Measurements from ENCODE around the gene MAD1L1. TPM values are rescaled to one million over a fixed set of nuclear protein-coding genes. Genes with fewer than 3 reads are reported as not detected.

The MAD1L1 gene
- total and polyA plus RNA-seq, 4 donors = 43.0 to 54.9 (median 49.9) TPM

- Histone ChIP-seq H3K27ac (ENCODE audit: low read depth in 1 of 2, low read length in 1 of 2) (no peak overlapping the region), H3K27me3 (ENCODE audit: control insufficient read depth in 3 of 3, insufficient read depth in 3 of 3, low read length in 2 of 3) (peaks cover 0 to 20% (median 0%) of the 10 kb centered on the region in 3 donors), H3K9me3 (ENCODE audit: control insufficient read depth in 4 of 4, insufficient read depth in 3 of 4, low read length in 3 of 4) (no peaks in the 10 kb centered on the region), H3K4me1 (ENCODE audit: control insufficient read depth in 5 of 5, insufficient read depth in 5 of 5, low read length in 5 of 5) (peaks cover 0 to 7% (median under 1%) of the 10 kb centered on the region in 5 donors), H3K4me3 (no peak overlapping the region), H3K36me3 (ENCODE audit: control insufficient read depth in 4 of 4, insufficient read depth in 4 of 4, low read length in 4 of 4) (peaks cover 0 to 7% (median under 1%) of the 10 kb centered on the region in 4 donors), H3K9ac (ENCODE audit: insufficient read depth in 1 of 2, low read length in 2 of 2) (no peak overlapping the region)
- no peak for DNase-seq
- ATAC-seq (ENCODE audit: insufficient read depth, low FRiP score) = no peak
- no peak for TF ChIP-seq CTCF (IDR thresholded peaks at IDR 0.05; ENCODE audit: control extremely low read depth, extremely low read depth)
- WGBS, 2 donors = 94 to 96% methylated on average over 24 of the region's 24 CpGs
Observed at GRCh38 chr7:2151801-2152612, 80.7 kb downstream of the MAD1L1 start.

GRCh38 chr7:2151237-2151636 lies 81.5 kb downstream of the MAD1L1 start:
- no peak for ATAC-seq (ENCODE audit: insufficient read depth, low FRiP score)
- Histone ChIP-seq H3K4me3 (no peak overlapping the region), H3K36me3 (ENCODE audit: control insufficient read depth in 4 of 4, insufficient read depth in 4 of 4, low read length in 4 of 4) (peaks cover 0 to 14% (median 3%) of the 10 kb centered on the region in 4 donors), H3K9me3 (ENCODE audit: control insufficient read depth in 4 of 4, insufficient read depth in 3 of 4, low read length in 3 of 4) (no peaks in the 10 kb centered on the region), H3K27ac (ENCODE audit: low read depth in 1 of 2, low read length in 1 of 2) (no peak overlapping the region), H3K27me3 (ENCODE audit: control insufficient read depth in 3 of 3, insufficient read depth in 3 of 3, low read length in 2 of 3) (peaks cover 0 to 20% (median 0%) of the 10 kb centered on the region in 3 donors), H3K4me1 (ENCODE audit: control insufficient read depth in 5 of 5, insufficient read depth in 5 of 5, low read length in 5 of 5) (peaks cover 0 to 7% (median 0%) of the 10 kb centered on the region in 5 donors), H3K9ac (ENCODE audit: insufficient read depth in 1 of 2, low read length in 2 of 2) (no peak overlapping the region)
- no peak for TF ChIP-seq CTCF (IDR thresholded peaks at IDR 0.05; ENCODE audit: control extremely low read depth, extremely low read depth)
- 91 to 92% methylated on average over 8 of the region's 8 CpGs for WGBS, 2 donors
- peak in 1 of 3 donors; percentile 17 for DNase-seq

- TF ChIP-seq CTCF (IDR thresholded peaks at IDR 0.05; ENCODE audit: control extremely low read depth, extremely low read depth) = no peak
- ATAC-seq (ENCODE audit: insufficient read depth, low FRiP score) = no peak
- Histone ChIP-seq H3K4me3 (no peak overlapping the region), H3K36me3 (ENCODE audit: control insufficient read depth in 4 of 4, insufficient read depth in 4 of 4, low read length in 4 of 4) (peaks cover 0 to 22% (median 6%) of the 10 kb centered on the region in 4 donors), H3K9me3 (ENCODE audit: control insufficient read depth in 4 of 4, insufficient read depth in 3 of 4, low read length in 3 of 4) (no peaks in the 10 kb centered on the region), H3K27ac (ENCODE audit: low read depth in 1 of 2, low read length in 1 of 2) (no peak overlapping the region), H3K9ac (ENCODE audit: insufficient read depth in 1 of 2, low read length in 2 of 2) (no peak overlapping the region), H3K4me1 (ENCODE audit: control insufficient read depth in 5 of 5, insufficient read depth in 5 of 5, low read length in 5 of 5) (peaks cover 0 to 7% (median 0%) of the 10 kb centered on the region in 5 donors), H3K27me3 (ENCODE audit: control insufficient read depth in 3 of 3, insufficient read depth in 3 of 3, low read length in 2 of 3) (peaks cover 0 to 20% (median 0%) of the 10 kb centered on the region in 3 donors)
- 90 to 93% methylated on average over 10 of the region's 10 CpGs for WGBS, 2 donors
- DNase-seq = no peak
Observed at GRCh38 chr7:2150445-2150815, 82.3 kb downstream of the MAD1L1 start.
